ENCODE data around the gene RSPO4. TPM values are rescaled to one million over a fixed set of nuclear protein-coding genes. Genes with fewer than 3 reads are reported as not detected.

Gene RSPO4
- total and polyA plus RNA-seq, 2 experiments from 2014 or later, result 2.8 to 4.5 TPM

- TF ChIP-seq CREB1 (CRISPR knock-in tag; IDR thresholded peaks at IDR 0.05; ENCODE audit: low read depth), result no peak
- TF ChIP-seq EZH2 (IDR thresholded peaks at IDR 0.05; ENCODE audit: low read depth, unreplicated experiment), result no peak
- no peak for TF ChIP-seq STAT1 (IDR thresholded peaks at IDR 0.05; ENCODE audit: unreplicated experiment)
- no peak for TF ChIP-seq ZNF114 (CRISPR knock-in tag; IDR thresholded peaks at IDR 0.05)
- TF ChIP-seq ZNF462 (CRISPR knock-in tag; IDR thresholded peaks at IDR 0.05), result no peak
- no peak for TF ChIP-seq NANOG (IDR thresholded peaks at IDR 0.05; ENCODE audit: borderline replicate concordance)
- TF ChIP-seq EZH2phosphoT487 (IDR thresholded peaks at IDR 0.05; ENCODE audit: unreplicated experiment), result no peak
- TF ChIP-seq POLR2AphosphoS5 (IDR thresholded peaks at IDR 0.05; ENCODE audit: low read depth), result no peak
- no peak for TF ChIP-seq ETS1 (IDR thresholded peaks at IDR 0.05)
- H3K27me3 Mint-ChIP-seq (ENCODE audit: insufficient read depth, low read depth, poor library complexity), result peaks cover 5% of the 10 kb centered on the region
- no peaks in the 10 kb centered on the region for H3K27me3 ChIP-seq (ENCODE audit: insufficient read depth)
- H3K27ac ChIP-seq (ENCODE audit: low read depth), result no peak overlapping the region
- no peaks in the 10 kb centered on the region for H3K79me2 ChIP-seq (replicated peaks; ENCODE audit: insufficient read depth)
- no peaks in the 10 kb centered on the region for H3K4me1 ChIP-seq (ENCODE audit: insufficient read depth)
- H3K9me3 Mint-ChIP-seq, result no peaks in the 10 kb centered on the region; the same call in 2 of the 3 replicates
- H2AFZ ChIP-seq, result no peak overlapping the region
- H3K4me2 ChIP-seq, result no peak overlapping the region
- no peaks in the 10 kb centered on the region for H3K9me2 ChIP-seq (ENCODE audit: insufficient read depth)
- no peaks in the 10 kb centered on the region for H3K36me3 Mint-ChIP-seq (ENCODE audit: low read depth)
- no peak overlapping the region for H3K4me3 Mint-ChIP-seq
- H3K36me3 ChIP-seq (ENCODE audit: insufficient read depth), result no peaks in the 10 kb centered on the region
- no peak overlapping the region for H3K4me3 ChIP-seq
- H3K4me1 Mint-ChIP-seq, result peaks cover 31% of the 10 kb centered on the region
- H3F3A ChIP-seq (replicated peaks; ENCODE audit: low read depth), result no peaks in the 10 kb centered on the region
- H3K27ac Mint-ChIP-seq, result no peak overlapping the region
- ATAC-seq (no peak), DNase-seq (ENCODE audit: low spot score) (no peak)
- H4K20me1 ChIP-seq (replicated peaks; ENCODE audit: insufficient read depth), result no peaks in the 10 kb centered on the region
Measured at GRCh38 chr20:914727-915498, 87.2 kb downstream of the RSPO4 start.

Data from GM23338 (cell line).